ENCODE measurements around the gene TCEA3.

TCEA3 gene

DNA sequence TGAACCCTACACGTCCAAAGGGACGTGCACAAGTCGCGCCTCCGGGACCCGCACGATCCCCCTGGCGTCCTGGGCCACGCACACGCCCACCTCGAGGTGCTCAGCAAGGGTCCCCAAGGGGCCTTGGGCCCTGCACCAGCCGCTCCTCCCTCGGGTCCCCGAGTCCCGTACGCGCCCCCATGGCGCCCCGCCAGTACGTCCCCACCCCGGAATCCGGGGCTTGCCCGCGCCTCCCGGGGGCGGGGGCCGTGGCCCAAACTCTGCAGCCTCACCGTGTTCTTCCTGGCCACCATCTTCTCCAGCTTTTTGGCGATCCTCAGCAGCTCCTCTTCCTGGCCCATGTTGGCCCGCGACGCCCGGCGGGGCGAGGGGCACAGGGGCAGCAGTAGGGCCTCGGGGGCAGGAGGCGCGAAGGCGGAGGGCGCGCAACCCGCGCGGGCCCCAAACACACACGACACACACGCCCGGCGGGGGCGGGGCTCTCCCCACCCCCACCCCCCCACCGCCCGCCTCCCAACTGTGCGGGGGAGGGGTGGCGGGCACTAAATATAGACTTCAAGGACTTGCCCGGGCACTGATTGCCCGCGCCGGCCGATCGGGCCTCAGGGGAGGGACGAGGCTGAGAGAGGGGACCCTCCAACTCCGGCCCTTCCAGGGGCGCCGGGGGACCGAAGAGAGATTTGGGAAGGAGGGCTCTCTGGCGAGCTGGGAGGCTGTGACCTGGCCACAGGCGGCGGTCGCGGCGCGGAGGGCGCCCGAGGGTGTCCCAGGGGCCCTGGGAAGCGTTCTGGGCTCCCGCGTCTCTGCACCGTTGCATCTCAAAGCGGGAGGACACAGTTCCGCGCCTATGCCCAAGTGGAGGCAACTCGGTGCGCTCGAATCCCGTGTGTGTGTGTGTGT is at the start of gene TCEA3:
Gene TCEA3, minus strand, starts transcription at position 456 of the 900 bp plus-strand sequence. Its CDS starts 115 bp downstream, at position 341.
- DNase-seq (ENCODE audit: low read depth, low spot score), result peak; percentile 52

DNA sequence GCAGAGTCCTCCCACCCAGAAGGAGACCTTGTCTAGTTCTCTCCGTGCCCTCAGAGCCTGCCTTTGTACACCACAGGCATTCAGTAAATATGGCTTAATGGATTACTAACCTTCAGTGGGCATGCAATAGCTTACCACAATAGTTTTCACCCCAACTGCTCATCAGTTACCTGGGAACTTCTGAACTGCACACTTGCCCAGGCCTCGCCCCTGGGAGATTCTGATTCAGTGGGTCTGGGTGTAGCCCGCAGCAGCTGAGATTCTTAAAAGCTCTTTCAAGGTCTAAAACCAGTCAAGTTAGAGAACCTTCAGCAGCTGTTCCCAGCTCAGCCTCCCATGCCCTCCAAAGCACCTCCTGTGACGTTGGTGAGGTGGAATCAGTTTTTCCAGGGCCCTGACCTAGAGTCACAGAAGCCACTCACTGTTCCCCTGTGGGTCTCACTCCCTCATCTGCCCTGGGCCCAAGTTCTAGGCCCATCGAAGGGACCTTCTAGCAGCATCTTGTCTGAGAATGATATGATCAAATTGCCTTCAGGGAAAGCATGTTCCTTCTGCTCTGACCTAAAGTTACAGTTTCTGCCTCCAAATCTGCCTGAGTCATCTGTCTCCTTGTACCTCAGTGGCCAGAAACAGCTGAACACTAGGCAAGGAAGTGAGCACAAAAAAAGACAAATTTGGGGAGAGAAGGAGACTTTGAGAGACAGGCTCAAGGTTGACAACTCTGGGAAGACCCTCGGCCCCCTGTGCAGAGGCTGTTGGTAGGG is 48.7 kb upstream of the TCEA3 start:
- DNase-seq (ENCODE audit: low read depth, low spot score), result peak; percentile 84

DNA sequence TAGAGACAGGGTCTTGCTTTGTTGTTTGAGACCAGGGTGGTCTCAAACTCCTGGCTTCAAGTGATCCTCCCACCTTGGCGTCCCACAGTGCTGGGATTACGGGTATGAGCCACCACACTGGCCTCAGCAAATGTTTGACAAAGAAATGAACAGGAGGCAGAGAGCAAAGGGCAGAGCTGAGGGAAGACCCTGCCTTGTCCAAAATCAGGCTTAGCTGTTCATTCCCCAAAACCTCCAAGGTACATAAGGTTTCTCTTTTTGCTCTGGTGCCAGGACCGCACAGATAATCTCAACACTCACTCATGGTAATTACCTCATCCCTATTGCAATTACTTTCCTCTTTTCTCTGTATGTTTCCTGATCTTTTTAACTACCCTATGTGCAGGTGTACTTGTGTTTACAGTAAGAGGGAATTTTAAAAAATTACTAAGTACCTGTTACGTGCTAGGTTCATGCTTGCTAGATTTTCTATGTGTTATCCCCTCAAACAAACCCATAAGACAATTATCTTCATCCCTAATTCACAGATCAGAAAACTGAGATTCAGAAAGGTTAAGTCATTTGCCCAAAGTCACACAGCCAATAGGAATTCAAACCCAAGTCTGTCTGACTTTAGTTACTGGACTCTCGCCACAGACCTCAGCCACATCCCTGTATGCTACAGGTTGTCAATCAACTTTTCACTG is 47.9 kb upstream of the TCEA3 start:
- no peak for DNase-seq (ENCODE audit: low read depth, low spot score)

DNA sequence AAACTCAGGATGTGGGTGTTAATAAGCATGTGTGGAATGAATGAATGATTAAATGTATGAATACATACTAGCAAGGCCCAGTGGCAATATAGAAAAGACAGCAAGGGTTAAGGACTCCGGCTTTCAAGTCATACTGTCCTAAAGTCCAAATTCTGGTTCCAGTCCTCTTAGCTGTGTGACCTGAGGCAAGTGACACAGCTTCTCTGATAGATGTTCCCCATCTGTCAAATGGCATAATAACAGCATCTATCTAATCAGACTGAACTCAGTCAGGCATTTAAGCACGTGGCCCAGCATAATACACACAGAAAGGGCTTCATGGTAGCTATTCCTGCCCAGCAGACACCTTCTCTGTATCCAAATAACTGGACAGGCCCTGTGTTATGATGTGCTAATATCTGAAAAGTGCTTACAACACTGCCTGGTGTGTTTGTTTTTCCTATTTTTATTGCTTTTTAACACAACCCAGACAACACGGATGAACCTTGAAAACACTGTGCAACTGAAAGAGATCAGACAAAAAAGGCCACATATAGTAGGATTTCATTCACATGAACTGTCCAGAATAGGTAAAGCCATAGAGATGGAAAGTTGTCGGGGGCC is 47.0 kb upstream of the TCEA3 start:
- no peak for DNase-seq (ENCODE audit: low read depth, low spot score)

DNA sequence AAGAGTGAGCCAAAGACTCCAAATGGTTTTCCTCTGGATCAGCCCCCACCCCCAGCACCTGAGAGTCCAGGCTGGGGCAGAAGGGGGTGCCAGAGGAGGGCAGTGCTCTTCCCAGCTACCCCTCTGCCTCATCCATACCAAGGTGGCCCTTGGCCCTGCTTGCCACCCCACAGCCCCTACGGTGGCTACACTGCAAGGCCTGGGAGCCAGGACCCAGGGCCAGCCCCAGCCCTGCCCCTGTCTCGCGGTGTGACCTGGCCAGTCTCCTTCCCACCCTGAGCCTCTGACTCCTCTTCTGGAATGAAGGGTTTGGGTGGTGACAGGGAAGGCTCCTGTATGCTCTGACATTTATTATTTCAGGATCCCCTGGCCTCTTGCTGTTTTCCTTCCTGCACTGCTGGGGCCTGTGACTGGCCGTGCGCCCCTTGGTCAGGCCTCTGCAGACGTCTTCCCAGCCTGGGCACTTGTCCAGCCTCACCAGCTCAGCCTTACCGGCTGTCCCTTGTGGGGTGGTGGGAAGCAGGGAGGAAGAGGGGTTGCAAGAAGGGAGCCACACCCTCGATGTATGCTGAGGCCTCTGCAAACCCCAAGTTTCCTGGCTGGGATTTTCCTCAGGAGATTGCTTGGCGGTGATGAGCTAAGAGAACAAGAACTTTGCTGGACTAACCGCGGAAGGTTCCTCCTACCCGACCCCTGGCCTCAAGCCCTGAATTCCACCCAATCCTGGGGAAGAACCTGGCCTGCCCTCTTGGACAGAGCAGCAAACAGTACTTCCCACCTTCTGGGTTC is 45.9 kb upstream of the TCEA3 start:
- DNase-seq (ENCODE audit: low read depth, low spot score), result peak; percentile 49

DNA sequence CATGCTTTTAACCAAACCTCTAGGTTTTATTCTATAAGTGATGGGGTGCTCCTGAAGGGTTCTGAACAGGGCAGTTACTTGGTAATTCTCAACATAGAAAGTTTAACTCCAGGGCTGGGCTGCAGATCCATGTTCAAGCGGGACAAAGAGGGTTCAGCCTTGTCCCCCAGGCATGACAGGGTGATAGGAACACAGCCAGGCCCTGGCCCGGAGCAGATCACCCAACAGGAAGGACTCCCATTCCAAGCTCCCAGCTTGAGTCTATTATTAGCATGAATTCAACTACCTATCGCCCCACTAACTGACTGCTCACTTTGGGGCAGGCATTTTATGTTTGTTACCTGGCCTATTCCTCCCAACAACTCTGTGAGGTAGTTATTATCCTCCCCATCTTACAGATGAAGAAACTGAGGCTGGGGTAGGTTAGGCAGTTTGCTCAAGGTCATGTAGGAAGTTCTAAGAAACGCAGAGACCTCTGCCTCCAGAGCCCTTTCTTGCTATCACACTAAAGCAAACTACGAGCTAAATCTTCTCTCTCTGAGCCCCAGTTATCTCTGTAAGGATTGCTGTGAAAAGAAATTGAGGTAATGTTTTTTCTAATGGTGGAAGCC is 44.9 kb upstream of the TCEA3 start:
- DNase-seq (ENCODE audit: low read depth, low spot score), result no peak

DNA sequence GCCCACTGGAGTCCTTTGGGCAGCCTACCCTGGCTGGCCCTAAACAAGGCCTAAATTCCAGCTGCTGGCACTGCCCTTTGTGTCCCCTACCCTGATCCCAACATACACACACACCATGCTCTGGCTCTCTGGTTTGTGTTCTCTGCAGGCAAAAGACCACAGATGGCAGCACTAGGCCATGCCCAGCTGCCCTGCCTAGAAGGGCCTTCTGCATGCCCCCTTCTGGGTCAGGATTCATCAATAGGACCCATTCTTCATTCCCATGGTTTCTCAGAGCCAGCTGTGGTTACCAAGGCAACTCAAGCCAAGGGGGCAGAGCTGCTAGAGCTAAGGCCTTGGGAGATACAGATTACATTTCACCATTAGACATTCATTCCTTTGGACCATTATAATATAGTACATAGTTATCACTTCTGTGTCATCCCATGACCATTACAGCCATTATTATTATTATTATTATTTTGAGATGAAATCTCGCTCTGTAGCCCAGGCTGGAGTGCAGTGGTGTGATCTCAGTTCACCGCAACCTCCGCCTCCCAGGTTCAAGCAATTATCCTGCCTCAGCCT is 42.0 kb upstream of the TCEA3 start:
- DNase-seq (ENCODE audit: low read depth, low spot score), result no peak

DNA sequence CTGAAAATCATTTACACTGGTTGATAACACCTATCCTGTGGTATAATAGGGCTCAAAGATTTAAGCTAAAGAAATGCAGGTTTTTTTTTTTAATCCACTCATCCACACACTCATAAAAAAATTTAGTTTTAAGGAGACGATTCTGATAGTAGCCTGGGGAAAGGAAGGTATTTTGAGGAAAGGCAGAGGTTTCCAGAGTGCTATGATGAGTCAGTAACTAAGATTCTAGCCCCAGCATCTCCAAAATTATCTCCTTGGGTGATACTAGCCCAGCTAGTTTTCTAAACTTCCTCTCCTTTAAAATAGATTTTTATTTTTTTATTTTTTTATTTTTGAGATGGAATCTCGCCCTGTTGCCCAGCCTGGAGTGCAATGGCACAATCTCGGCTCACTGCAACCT is 38.7 kb upstream of the TCEA3 start:
- no peak for DNase-seq (ENCODE audit: low read depth, low spot score)

DNA sequence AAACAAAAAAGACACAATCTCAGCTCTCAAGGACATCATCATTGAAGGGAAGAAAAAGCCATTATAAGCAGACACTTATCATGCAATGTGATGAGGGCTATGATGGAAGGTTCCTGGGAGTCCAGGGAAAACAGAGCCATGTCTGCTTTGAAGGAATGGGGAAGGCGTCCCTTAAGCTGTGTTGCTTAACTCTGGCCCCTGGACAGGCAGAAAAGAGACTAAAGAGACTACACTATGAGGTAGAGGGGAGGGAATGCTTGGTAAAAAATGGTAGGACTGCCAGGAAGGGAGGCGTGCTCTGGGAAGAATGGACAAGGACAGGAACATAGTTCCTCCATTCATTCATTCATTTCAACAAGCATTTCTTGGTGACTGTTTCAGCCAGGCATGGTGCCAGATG is 38.2 kb upstream of the TCEA3 start:
- DNase-seq (ENCODE audit: low read depth, low spot score), result no peak

DNA sequence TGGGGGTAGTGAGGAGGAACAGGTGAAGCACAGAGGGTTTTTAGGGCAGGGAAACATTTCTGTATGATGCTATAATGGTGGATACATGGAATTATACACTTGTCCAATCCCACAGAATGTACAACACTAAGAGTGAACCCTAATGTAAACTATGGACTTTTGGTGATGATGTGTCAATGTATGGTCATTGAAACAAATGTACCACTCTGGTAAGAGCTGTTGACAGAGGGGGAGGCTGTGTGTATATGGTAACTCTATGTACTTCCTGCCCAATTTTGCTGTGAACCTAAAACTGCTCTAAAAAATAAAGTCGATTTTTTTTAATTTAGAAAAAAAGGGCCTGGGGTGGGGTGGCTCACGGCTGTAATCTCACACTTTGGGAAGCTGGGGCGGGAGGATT is 36.5 kb upstream of the TCEA3 start:
- no peak for DNase-seq (ENCODE audit: low read depth, low spot score)

DNA sequence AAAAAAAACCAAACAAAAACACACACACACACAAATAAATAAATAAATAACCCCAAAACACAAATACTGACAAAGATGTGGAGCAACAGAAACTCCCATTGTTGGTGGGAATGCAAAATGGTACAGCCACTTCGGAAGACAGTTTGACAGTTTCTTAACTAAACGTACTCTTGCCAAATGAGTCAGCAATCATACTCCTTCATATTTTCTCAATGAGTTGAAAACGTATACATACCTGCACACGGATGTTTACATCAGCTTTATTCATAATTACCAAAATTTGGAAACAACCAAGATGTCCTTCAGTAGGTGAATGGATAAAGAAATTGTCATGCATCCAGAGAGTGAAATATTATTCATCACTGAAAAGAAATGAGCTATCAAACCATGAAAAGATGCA is 36.0 kb upstream of the TCEA3 start:
- DNase-seq (ENCODE audit: low read depth, low spot score), result no peak

DNA sequence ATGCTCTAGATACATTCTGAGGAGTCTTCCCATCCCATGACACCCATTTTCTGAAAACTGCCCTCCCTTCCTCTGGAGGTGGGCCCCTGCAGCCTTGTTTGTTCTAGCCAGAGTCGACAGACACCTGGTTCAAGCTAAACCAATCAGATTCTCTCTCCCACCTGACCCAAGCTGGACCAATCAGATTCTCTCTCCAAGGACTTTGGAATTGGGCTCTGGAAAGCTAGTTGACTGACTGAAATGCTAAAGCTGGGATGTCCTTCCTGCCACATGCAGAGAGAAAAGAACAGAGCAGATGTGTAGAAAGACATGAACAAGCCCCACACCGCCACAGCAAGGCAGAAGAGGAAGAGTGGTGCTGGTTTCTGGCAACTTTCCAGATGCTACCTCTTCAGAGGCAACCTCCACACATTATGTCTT is 34.8 kb upstream of the TCEA3 start:
- DNase-seq (ENCODE audit: low read depth, low spot score), result no peak

DNA sequence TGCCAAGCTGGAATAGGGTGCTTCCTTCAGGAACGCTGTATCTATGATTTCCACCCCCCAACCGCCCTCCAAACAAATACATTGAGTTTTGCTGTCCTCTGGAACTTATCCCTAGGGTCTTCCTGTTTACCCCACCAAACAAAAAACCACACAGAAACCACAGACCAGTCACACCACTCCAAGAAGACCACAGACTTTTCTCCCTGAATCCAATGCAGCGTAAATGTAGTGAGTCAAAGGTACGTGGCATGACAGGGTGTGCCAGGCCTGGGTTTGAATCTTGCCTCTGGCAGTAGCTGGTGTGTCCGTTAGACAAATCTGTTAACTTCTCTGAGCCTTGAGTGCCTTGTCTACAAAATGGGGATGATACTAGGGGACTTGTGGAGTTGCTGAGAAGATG is 31.7 kb upstream of the TCEA3 start:
- peak; percentile 76 for DNase-seq (ENCODE audit: low read depth, low spot score)

DNA sequence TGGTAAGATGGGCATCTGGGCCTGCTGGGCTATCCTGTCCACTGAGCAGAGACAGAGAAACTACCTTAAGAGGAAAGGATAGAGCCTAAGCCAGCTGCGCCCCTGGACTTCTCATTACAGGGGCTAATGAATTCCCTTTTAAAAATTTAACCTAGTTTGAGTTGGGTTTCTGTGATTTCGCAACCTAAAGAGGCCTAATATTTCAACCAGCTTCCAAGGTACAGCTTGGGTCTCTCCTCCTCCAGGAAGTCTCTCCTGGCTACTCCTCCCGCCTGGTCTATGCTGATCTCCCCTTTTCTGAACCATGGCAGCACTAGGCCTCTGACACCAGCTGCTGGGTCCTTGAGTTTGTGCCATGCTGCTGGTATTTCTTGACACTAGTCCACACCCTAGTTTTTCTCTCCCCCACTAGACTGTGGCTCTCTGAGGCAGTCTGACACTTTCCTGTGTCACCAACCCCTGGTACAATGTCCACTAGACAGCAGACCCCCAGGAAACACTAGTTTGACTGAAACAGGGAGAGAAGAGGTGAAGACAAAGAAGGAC is 29.0 kb upstream of the TCEA3 start:
- no peak for DNase-seq (ENCODE audit: low read depth, low spot score)

DNA sequence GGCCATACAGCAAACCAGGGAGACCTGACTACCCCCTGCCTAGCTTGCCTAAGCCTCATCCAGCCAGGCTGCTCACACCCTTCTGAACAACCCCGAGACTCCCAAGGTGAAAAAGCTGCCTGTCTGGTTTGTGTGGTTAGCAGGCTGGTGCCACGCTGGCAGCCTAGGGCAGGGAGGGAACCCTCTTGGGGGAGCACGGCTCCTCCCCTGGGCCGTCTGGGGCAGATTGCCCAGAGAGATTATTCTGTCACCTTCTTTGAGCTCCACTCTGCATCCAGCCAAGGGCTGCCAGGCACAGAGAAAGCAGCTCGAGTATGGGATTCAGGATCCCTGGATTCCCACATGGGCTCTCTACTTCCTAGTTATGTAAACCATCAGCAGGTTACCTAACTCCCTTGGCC is 27.5 kb upstream of the TCEA3 start:
- DNase-seq (ENCODE audit: low read depth, low spot score), result peak; percentile 81

DNA sequence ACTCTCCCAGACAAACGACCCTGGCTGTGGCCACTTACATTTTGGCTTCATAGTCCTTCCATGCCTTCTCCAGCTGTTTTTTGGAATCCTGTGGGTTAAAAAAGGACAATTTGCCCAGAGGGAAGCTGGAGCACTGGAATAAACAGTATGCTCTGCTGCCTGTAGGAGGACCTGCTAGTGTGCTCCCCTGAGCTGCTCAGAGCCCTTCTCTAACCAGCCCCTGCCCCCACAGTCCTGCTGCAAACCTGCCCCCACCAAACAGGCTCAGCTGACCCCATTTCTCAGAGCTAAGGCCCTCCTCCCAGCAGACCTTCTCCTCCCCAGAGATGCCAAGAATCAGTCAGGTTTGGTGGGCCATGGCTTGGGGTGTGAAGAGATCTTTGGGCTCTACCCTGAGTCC is 26.9 kb upstream of the TCEA3 start:
- DNase-seq (ENCODE audit: low read depth, low spot score), result no peak

DNA sequence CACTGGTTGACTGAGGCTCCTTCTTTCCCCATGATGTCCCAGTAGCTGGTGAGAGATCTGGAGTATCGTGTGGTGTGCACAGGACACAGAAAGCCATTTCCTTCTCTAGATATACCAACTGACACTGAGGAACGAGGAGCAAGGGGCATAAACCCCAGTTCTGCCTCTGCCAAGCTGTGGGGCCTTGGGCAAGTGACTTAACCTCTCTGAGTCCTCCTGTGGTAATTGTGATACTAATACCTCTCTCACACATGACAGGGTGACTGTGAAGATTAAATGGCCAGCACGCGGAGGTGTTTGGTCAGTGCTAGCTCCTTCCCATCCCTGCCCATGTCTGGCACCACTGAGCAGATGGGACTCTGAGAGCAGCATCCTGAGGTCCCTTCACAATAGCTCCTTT is 26.3 kb upstream of the TCEA3 start:
- no peak for DNase-seq (ENCODE audit: low read depth, low spot score)

DNA sequence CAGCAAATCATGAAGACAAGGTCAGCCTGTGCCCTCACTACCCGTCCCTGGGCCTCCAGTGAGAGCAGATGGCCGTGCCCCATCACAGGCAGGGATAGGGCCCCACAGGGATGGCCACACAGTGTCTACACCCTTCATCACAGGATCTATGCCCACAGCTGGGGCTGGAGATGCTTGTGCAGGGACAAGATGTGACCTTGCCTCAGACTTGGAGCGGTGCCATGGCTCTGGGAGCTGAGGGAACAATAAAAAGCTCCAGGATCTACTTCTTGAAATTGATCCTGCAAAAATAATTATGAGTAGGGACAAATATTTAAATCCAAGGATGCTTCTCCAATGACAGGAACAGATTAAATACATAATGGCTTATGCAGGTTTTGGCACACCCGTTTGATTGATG is 25.4 kb upstream of the TCEA3 start:
- no peak for DNase-seq (ENCODE audit: low read depth, low spot score)

DNA sequence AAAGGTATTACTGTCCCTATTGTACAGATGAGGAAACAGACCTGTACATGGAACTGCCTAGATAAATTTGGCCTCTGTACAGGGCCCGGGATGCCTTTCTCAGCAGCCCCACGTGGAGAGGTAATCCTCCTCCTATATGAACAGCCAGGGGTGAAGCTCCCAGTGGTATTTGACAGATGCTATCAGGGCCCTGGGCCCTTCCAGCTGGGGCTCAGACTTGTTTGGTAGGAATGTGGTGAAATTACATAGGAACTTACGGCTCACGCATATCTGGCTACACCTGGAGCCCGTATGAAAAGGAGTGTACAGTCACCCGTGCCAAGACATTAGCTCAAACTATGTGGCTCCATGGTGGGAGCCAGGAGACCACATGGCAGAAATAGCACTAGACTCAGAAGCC is 24.8 kb upstream of the TCEA3 start:
- no peak for DNase-seq (ENCODE audit: low read depth, low spot score)

DNA sequence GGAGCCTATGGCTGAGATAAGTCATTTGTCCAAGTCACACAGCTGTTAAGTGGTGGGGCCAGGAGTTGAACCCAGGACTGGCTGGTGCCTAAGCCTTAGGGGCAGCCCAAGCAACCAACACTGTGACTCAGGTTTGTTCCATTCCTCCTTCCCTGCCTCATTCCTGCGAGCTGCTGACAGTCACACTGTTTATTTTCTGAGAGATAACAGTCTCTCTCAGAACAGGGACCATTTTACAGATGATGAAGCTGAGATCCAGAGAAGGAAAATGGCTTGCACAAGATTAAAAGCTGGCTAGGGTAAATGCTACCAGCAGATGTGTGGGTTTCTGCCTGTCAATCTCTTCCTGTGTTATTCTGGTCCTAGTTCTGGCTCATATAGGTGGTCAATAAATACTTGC is 24.3 kb upstream of the TCEA3 start:
- no peak for DNase-seq (ENCODE audit: low read depth, low spot score)

Measured in astrocyte of the hippocampus (primary cell).